CD4-positive, alpha-beta T cell treated with Interleukin-6 at 100 ng/mL for 8 hours (primary cell): Measurements from ENCODE around the gene MLN.

Experiments used
- DNase-seq: peaks from one replicate; pipeline ENCODE4 v3.0.0-alpha.2; 2020; ENCODE audit warnings: mixed read lengths, low spot score

MLN gene

DNA sequence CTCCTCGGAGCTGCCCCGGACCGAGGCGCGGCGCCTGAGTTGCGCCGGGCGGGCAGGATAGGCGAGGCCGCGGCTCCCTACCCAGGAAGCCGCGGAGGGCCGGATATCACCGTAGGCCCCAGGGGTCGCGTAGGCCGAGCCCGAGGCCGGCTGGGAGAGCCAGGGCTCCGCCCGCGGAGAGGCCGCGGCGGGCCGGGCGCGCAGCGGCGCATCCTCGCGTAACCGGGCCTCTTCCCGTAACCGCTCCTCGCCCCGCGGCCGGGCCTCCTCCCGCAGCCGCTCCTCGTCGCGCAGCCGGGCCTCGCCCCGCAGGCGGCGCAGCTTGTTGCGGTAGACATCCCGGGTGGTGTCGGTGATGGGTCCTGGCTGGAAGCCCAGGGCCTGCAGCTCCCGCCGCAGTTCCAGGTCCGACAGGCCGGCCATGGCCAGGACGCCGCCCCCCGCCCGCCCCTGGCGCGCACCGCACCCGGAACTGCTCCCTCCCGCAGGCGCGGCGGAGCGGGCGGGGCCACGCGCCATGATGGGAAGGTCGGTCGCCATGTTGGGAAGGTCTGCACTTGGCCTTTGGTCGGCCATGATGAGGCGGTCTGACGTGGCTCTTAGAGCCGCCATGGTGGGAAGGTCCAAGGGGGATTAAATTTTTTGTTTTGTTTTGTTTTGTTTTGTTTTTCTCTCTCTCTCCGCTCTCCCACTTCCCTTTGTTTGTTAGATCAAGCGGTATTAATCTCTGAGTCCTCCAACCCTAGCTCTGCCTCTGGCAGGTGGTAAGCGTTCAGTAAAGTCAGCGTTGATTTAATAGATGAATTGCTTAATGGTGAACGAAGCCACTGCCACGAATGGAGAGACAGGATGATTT, 14.9 kb downstream of the MLN start, which contains the start of gene LEMD2:
TSS of gene LEMD2 (minus strand) at position 437 of the 856 bp plus-strand sequence. CDS start at position 423, 14 bp downstream.
- peak; percentile 87 for DNase-seq

GRCh38 chr6:33787954-33788693, 15.7 kb downstream of the MLN start:
- peak; percentile 48 for DNase-seq

GRCh38 chr6:33787346-33787953, 16.4 kb downstream of the MLN start:
- no peak for DNase-seq

GRCh38 chr6:33786736-33787135, 17.1 kb downstream of the MLN start:
- no peak for DNase-seq

- DNase-seq, result no peak
These were observed 18.0 kb downstream of the MLN start for GRCh38 chr6:33785778-33786177.

DNA sequence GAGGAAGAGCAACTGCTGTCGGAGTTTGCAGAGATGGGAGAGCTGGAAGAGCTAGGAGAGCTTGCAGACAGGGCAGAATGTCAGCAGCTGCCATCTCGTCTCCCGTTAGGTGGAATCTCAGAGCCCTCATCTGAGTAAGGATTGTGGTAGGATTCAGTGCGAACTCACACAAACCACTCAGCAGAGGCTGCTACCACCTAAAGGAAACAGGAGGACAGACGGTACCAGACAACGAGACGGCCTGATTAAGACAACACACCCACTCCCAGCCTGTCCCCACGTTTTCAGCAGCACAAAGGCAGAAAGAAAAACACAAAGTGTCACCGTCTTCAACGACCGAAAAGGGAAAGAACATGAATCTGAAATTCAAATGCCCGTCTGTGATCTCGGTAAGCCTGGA, 19.0 kb downstream of the MLN start:
- no peak for DNase-seq

DNA sequence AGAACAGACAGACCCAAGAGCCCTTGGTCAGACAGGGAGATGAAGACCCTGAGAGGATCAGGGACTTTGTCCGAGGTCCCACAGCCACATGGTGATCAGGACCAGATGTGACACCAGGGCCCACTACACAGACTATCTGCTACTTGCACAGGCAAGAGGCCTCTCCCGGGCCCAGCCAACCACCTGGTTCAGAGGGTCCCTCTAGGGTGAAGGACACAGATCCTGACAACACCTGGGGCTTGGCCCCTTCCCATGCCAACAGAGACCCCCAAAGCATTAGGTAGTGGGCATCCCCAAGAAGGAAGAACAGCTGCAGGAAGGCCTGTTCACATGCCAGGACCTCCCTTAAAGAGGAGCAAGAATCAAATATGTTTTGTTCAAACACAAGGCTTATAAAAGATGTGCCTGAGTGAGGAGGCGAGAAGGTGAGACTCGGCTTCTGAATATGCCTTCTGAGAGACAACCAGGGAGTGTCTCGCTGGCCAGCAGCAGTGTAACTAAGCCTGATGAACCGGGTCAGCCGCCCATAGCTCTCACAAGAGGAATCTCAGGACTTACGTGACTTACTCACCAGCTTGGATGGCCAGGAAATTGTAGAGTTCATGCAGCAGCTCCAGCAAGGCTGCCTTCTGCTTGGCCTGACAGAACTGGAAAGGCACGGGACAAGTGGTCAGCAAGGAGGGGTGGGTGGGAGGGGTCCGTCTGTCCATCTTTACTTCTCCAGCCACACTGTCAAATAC, 19.9 kb downstream of the MLN start:
- DNase-seq, result no peak

DNA sequence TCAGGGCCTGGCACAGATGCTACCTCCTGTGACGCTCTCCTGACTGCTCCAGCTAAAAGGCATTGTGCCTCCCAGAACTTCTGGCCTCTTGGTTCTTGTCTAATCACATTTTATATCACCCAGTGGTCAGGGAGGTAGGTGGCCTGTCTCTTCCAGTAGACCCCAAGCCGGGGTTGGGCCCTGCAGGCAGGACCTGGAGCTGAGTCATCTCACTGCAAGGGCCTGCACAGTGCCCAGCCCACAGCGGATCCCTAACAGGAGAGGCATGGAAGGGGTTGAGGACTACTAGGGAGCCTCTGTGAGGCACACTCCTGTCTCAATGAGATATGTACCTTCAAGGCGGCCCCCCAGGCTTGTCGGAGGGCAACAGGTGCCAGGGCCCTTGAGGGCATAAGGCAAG, 21.2 kb downstream of the MLN start:
- no peak for DNase-seq

DNA sequence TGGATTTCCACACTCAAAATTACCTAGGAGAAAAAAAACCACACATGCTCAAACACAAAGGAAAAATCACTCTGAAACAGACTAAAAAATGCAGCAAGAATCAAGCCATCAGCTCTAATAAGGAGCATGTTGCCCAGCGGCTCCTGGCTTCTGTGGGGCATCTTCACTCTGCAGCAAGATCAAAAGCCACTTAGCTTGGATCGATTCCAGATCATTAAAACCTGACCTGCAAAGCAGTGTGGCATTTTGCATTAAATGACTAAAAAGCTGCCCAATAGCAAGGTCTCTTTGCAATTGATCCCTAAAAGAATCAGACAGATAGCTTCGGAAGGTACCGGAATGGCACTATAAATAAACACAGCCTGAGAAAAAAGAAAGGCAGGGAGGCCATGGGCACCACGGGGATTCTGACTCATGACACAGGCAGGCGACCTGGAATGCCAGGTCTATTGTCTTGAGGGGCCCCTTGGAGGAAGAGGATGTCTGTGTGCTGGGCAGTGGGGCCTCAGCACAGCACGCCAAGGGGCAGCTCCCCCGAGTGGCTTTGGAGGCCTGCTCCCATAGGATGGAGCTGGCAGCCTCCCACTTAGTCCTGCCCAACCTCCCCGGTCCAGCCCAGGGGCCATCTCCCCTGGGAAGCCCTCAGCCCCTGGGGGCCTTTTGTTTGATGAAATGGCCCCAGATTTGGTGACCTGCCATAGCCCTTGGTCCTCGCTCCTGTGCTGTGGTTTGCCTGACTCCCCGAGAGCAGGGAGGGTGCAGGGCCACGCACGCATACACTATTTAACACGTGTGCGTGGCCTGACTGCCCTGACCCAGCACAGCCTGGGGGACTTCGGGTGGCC, 22.4 kb downstream of the MLN start:
- no peak for DNase-seq

GRCh38 chr6:33779895-33780294, 23.9 kb downstream of the MLN start:
- no peak for DNase-seq

- no peak for DNase-seq
These were observed 24.5 kb downstream of the MLN start for GRCh38 chr6:33779290-33779689.

DNA sequence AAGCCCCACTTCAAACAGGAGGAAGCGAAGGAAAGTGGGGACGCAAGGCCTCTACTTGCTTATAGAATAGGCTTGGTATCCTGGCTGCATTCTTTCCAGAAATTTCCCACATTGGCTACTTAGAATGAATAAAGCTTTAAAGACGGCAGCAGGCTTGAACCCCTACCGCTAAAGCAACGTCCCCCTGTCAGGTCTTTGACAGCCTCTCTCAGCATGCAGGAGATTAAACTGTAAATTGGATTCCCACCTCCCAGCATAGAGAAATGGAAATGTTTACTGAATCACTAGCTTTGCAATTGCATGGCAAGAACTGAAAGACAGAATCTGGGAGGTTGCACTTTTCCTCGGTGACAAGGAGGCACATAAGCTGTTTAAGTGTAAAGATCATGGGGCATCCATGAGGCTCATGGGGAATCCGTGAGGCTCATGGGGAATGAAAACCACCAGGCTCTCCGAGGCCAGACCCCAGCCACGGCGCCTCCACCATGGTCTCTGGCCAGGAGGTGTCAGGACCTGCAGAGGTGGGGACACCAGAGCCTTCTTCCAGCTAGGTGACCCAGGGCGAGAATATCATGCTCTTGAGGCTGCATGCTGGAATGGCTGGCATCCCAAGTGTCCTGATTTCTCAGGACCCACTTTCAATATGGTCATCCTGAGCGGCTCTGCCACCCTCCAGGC, 25.2 kb downstream of the MLN start:
- no peak for DNase-seq

DNA sequence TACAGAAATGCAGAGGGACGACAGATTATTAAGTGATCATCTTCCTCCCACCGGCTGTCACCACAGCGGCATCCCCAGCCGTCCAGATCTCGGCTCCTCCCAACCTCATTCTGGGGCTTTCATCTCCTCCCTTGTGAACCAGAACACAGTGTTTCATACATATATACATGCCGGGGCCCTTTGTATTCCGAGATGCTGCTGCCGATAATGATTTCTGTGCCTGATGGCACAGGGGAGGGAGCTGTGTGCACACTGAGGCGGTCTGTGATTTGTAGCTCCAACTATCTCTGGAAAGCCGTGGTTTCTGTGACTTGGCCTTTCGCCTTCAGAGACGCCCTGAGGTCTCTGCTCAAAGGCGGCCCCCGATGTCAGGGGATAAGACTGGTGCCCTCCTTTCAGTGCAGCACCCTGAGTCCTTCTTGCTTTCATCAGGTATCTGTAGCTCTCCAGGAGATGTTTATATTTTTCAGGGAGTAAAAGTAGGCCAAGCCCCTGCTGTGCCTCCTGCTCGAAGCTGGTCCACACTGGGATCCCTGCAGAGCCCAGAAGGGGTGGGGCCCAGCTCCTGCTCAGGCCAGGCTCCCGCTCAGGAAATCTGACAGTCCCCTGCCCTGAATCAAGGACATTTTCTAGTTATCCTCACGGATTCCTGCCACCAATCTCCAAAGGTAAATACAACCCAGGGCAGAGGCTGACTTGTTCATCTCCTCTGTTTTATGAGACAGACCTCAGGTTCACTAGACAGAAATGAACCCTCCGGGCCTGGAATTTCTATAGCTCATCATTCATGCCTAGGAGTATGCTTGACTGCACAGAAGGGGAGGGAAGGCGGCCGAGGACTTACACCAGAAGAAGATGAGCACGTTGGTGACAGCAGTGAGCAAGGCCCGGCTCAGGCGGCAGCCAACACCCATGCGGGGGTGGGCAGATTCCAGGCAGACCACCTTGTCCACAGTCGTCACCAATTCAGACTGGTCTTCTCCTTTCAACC, 26.1 kb downstream of the MLN start:
- no peak for DNase-seq

DNA sequence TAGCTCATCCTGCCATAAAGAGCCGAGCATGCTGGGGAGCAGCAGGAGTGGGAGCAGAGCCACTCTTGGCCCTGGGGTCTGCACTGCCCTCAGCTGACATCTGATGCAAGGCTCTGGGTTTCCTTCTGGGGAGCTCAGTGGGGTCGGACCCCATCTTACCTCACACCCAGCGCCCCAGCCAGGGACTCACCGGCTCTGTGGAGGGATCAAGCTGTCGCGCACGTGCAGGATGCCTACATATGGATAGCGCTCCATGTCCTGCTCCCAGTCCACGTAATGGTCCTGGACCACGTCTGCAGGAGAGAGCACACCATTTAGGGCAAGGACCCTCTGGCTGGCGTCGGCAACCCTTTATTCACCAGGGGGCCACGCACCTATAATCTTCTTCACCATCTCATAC, 27.0 kb downstream of the MLN start:
- DNase-seq, result no peak

DNA sequence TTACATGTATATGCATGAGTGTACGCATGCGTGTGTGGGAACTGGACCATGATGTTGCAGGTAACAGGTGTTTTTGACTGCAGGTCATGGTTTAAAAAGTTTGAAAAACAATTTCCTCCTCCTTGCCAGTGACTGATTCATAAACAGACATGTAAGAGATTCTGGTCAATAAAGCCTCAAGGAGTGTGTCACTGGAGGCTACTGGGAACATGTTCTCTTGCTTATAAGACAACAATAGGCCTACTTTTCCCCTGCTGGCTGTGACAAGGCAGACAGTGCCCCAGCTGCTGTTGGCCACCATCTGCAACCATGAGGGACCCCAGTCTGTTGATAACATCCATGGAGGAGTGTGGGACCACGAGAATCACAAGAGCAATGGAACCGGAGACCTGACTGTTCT, 27.6 kb downstream of the MLN start:
- DNase-seq, result no peak

- no peak for DNase-seq
These were observed 29.0 kb downstream of the MLN start for GRCh38 chr6:33774774-33775173.

GRCh38 chr6:33772902-33773472, 30.8 kb downstream of the MLN start:
- no peak for DNase-seq

- no peak for DNase-seq
These were observed 31.5 kb downstream of the MLN start for GRCh38 chr6:33772082-33772830.
